Rectal smooth muscle tissue (tissue), 1 donor: ENCODE results near the gene RNU7-1.

Source experiments
- H3K27ac ChIP-seq: one replicate; pipeline ENCODE4 v1.7.0; 2013; ENCODE audit warnings: low read depth, low read length, inconsistent platforms
- H3K27me3 ChIP-seq: one replicate; pipeline ENCODE4 v1.7.0; 2013; ENCODE audit warnings: low read length; ENCODE audit not compliant: control insufficient read depth, insufficient read depth
- H3K36me3 ChIP-seq: one replicate; pipeline ENCODE4 v1.7.0; 2013; ENCODE audit warnings: low read length; ENCODE audit not compliant: control insufficient read depth, insufficient read depth
- H3K4me1 ChIP-seq: one replicate; pipeline ENCODE4 v1.7.0; 2013; ENCODE audit warnings: low read length; ENCODE audit not compliant: control insufficient read depth, insufficient read depth
- H3K4me3 ChIP-seq: one replicate; pipeline ENCODE4 v1.7.0; 2013; ENCODE audit warnings: low read length
- H3K9ac ChIP-seq: one replicate; pipeline ENCODE4 v1.7.0; 2013; ENCODE audit warnings: low read length

The RNU7-1 gene

DNA sequence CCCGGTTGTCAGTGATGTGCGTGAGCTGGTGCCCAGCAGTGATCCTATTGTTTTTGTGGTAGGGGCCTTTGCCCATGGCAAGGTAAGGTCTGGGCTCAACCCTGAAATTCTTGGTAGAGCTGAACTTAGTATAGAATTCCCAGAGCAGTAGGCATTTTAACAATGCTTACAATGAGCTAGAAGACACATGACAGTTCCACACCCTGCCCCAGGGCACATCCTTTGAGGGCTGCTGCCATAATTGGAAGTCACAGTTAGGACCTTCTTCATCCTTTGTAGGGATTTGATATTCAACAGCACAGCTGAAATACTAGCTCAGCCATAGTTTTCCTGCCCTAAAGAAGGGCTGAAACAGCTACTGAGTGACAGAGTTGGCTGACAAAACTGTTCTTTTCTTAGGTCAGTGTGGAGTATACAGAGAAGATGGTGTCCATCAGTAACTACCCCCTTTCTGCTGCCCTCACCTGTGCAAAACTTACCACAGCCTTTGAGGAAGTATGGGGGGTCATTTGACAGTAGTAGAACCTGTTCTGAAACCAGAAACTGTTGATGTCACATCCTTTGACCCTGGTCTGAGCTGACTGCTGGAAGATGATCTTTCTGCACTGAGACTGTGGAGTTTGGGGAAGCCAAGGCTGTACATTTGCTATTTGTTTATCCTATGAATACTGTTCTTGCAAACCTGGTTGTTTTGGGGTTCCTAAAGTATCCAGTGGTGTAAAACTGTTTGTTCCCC lies 31.8 kb downstream of the RNU7-1 start:
- Histone ChIP-seq H3K4me1 (peaks cover 3% of the 10 kb centered on the region), H3K27ac (no peak overlapping the region), H3K9ac (no peak overlapping the region), H3K36me3 (peaks cover 55% of the 10 kb centered on the region), H3K4me3 (no peak overlapping the region), H3K27me3 (no peaks in the 10 kb centered on the region)

GRCh38 chr12:6977653-6978052 lies 34.0 kb downstream of the RNU7-1 start:
- Histone ChIP-seq H3K9ac (no peak overlapping the region), H3K4me1 (no peaks in the 10 kb centered on the region), H3K4me3 (no peak overlapping the region), H3K27ac (no peak overlapping the region), H3K36me3 (peaks cover 74% of the 10 kb centered on the region), H3K27me3 (no peaks in the 10 kb centered on the region)

- no peak overlapping the region for H3K9ac ChIP-seq
- H3K4me3 ChIP-seq, result no peak overlapping the region
- H3K36me3 ChIP-seq, result peaks cover 74% of the 10 kb centered on the region
- no peaks in the 10 kb centered on the region for H3K27me3 ChIP-seq
- no peak overlapping the region for H3K27ac ChIP-seq
- no peaks in the 10 kb centered on the region for H3K4me1 ChIP-seq
Measured at GRCh38 chr12:6978188-6978587, 34.6 kb downstream of the RNU7-1 start.

GRCh38 chr12:6978611-6979011 lies 35.0 kb downstream of the RNU7-1 start:
- Histone ChIP-seq H3K27me3 (no peaks in the 10 kb centered on the region), H3K4me3 (no peak overlapping the region), H3K36me3 (peaks cover 74% of the 10 kb centered on the region), H3K27ac (no peak overlapping the region), H3K4me1 (no peaks in the 10 kb centered on the region), H3K9ac (no peak overlapping the region)

- Histone ChIP-seq H3K27me3 (no peaks in the 10 kb centered on the region), H3K4me3 (no peak overlapping the region), H3K27ac (no peak overlapping the region), H3K4me1 (no peaks in the 10 kb centered on the region), H3K36me3 (peaks cover 74% of the 10 kb centered on the region), H3K9ac (no peak overlapping the region)
Measured at GRCh38 chr12:6979021-6979420, 35.4 kb downstream of the RNU7-1 start.

DNA sequence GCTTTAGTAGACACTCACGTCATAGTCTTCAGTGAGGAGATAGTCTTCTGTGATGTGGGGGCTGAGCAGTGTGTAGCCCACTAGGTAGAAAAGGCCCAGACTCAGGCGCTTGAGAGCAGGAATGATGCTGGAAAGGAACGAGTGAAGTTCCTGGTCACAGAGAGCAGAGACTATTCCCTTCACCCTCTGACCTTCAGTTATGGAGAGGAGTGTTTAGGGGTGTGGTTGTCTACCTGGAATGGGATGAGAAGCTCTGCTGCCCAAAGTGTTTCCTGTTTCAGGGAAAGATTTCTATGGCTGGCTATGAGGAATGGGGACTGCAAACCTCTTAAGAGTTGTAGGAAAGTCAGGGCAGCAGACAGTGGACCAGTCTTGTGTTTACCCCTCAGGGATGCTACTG lies 35.8 kb downstream of the RNU7-1 start:
- Histone ChIP-seq H3K27me3 (no peaks in the 10 kb centered on the region), H3K9ac (no peak overlapping the region), H3K4me1 (no peaks in the 10 kb centered on the region), H3K27ac (no peak overlapping the region), H3K4me3 (no peak overlapping the region), H3K36me3 (peaks cover 69% of the 10 kb centered on the region)

GRCh38 chr12:6980075-6980474 lies 36.5 kb downstream of the RNU7-1 start:
- H3K9ac ChIP-seq, result no peak overlapping the region

DNA sequence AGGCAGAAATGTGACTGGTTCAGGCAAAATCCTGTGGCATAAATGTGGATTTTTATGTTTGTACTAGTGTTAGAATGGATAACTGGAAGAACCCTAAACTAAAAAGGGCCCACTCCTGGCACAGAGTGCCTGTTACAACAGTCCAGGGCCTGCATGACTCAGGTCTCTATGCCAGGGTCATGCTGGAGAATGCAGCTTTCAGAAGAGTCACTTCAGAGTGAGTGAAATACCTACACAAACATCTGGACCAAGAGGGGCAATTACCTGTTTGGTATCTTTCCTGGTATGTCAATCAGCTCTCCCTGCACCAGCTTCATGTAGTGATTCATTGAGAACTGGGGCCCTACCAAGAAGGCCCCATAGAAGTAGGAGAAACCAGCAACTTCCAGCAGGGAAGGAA lies 37.1 kb downstream of the RNU7-1 start:
- Histone ChIP-seq H3K36me3 (peaks cover 56% of the 10 kb centered on the region), H3K27ac (no peak overlapping the region), H3K9ac (no peak overlapping the region)

More at GRCh38 chr12:6980075-6980474, 36.5 kb downstream of the RNU7-1 start:
- no peaks in the 10 kb centered on the region for H3K4me1 ChIP-seq
- H3K27me3 ChIP-seq, result no peaks in the 10 kb centered on the region
- peaks cover 63% of the 10 kb centered on the region for H3K36me3 ChIP-seq
- no peak overlapping the region for H3K27ac ChIP-seq
- H3K4me3 ChIP-seq, result no peak overlapping the region

GRCh38 chr12:6981152-6982052 lies 37.8 kb downstream of the RNU7-1 start:
- Histone ChIP-seq H3K9ac (no peak overlapping the region), H3K4me1 (no peaks in the 10 kb centered on the region), H3K36me3 (peaks cover 51% of the 10 kb centered on the region), H3K4me3 (no peak overlapping the region), H3K27ac (no peak overlapping the region), H3K27me3 (no peaks in the 10 kb centered on the region)

More for the DNA sequence above, 37.1 kb downstream of the RNU7-1 start:
- no peaks in the 10 kb centered on the region for H3K27me3 ChIP-seq
- no peaks in the 10 kb centered on the region for H3K4me1 ChIP-seq
- H3K4me3 ChIP-seq, result no peak overlapping the region

GRCh38 chr12:6982532-6982931 lies 38.9 kb downstream of the RNU7-1 start:
- H3K27ac ChIP-seq, result no peak overlapping the region
- peaks cover 42% of the 10 kb centered on the region for H3K36me3 ChIP-seq
- no peak overlapping the region for H3K4me3 ChIP-seq
- H3K4me1 ChIP-seq, result peaks cover 3% of the 10 kb centered on the region
- H3K27me3 ChIP-seq, result no peaks in the 10 kb centered on the region
- H3K9ac ChIP-seq, result no peak overlapping the region

DNA sequence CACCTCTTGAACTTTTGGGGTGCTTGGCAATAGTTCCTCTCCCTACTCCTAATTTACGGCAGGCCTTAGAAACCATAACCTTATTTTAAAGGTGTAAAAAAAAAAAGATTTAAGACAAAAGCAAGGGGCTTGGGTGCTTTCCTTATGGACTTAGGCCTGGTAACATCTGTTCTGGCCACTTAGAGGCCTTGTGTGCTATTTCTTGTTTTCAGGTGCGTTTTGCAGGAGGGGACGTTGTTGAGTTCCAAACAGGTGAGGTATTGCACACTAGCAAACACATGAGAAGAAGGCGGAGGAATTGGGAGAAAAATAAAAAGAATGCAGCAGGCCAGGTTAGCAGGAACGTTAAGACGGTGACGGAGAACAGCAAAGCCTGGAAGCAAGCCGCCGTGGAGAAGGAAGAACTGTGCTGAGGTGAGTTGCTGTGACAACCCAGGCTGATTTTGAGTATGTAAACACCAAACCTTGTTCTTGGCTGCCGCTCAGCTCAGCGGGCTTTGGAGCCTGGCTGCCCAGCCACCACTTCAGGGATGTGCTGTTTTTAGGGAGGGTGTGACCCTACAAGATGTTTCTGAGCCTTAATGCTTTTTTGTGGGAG lies 44.4 kb downstream of the RNU7-1 start:
- H3K9ac ChIP-seq, result no peak overlapping the region
- H3K27me3 ChIP-seq, result no peaks in the 10 kb centered on the region
- peak overlapping the region; percentile 86 for H3K27ac ChIP-seq
- no peak overlapping the region for H3K4me3 ChIP-seq
- H3K36me3 ChIP-seq, result no peaks in the 10 kb centered on the region
- peaks cover 10% of the 10 kb centered on the region for H3K4me1 ChIP-seq
